Measurements from ENCODE around the gene AUH.

The AUH gene

GRCh38 chr9:91188719-91189590 lies 172.8 kb downstream of the AUH start:
- DNase-seq (ENCODE audit: low read depth): no peak

DNA sequence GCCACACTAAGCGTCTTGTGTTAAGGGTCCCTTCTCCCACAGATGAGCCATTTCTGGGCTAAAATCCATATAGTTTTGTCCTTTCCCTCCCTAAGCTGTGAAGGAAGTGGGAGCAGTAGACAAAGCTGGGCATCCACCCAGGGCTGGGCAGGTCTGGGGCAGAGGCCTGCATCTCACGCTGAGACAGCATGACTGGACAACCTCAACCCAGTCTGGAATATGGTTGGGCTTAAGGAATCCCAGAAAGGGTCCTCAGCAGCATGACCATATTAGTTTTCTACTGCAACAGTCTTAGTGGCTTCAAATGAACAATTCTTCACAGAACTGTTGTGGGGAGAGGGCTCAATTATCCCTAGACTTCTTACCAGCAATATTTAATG lies 173.8 kb downstream of the AUH start:
- DNase-seq (ENCODE audit: low read depth): no peak

DNA sequence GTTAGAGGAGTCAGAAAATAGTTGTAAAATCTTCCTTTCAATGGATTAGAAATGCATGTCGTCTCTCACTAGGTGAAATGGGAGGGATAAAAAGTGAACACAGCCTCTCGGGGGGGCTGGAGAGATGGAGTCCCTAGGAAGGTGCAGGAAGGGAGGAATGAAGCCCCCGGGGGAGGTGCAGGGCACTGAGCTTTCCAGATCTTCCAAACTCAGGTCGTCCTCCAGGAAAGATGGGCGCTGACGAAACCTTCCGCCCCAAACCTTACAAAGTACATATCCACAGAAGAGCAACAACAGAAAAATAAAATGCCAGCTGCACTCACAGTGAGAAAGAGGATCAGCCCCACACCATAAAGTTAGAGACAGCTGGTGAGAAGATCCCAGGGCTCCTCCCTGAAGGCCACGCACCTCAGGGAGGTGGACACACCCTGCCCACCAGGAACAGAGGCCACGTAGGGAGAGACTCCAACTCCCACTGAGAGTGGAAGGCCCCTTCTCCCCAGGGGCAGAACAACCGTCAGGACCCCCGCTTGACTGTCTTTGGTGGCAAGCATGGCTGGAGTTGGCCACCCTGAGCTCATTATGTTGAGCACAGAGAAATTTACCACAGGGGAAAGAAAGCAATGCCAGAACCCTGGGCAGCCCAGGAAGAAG lies 174.3 kb downstream of the AUH start:
- DNase-seq (ENCODE audit: low read depth): no peak

DNA sequence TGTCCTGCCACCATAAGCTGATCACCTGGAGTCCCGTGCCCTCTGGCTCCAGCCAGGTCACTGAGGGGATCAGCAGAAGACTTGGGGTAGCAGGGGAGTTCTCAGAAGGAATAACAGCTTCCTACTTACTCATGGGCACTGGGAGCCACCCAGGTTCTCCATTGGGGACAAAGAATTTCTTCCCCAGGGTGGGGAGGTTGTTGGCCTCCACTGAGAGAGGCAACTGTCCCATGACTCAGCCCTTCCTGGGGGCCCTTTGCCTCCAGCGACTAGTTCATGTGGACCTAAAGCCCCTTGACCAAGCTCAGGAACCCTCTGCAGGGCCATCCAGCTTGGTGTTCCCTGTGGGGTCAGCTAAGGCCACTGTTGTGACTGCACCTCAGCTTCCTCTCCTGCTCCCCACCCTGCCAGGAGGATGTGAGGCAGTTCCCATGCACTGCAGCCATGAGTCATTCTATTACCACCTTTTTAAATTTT lies 175.0 kb downstream of the AUH start:
- DNase-seq (ENCODE audit: low read depth): no peak

- DNase-seq (ENCODE audit: low read depth): no peak
Measured at GRCh38 chr9:91185193-91185886, 176.4 kb downstream of the AUH start.

DNA sequence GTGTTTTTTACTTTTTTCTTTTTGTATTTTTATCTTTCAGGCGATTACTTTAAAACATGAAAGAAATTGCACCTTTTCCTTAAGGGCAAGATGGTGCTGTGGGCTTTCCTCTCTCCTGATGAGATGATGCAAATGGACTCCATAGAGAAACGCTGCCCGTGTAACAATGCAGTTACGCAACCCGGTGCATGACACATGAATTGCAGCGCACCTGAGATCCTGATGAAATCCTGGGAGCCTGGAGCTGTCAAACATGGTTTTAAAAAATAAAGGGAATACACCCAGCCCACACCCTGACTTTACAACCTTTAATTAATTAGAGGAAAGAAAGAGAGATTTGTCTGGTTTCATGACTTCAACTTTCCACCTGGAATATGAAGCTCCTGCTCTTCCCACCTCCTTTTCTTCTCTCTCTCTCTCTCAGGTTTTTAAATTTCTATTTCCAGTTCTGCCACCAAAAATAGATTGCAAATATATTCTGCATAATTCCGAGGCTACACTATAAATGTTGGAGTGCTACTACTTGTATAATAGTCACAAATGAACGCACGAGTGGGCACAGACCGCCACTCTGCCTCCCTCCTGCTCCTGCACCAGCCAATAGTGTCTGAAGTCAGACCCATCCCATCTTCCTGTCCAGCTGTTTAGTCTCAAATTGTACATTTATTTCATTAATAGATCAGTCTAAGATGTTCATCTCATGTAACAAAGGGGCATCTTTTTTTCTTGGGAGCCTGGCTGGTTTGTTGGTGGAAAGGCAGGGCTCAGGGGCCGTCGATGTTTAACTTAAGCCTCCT lies 179.1 kb downstream of the AUH start:
- no peak for DNase-seq (ENCODE audit: low read depth)

- DNase-seq (ENCODE audit: low read depth): no peak
Measured at GRCh38 chr9:91181541-91181940, 180.2 kb downstream of the AUH start.

DNA sequence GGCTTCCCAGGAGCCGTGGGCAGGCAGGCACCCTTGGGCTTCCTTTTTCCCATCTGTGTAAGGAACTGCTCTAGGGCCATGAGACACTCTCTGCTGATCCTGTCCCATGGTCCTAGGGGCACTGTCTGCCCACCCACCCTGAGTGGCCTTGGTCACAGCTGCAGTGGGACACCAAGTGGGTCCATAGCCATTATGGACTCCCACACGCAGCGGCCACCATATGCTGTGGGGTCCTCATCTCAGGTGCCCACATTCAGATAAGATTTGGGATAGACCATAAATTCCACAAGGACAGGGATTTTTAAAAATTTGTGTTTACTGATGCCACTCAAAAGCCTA lies 180.8 kb downstream of the AUH start:
- no peak for DNase-seq (ENCODE audit: low read depth)

DNA sequence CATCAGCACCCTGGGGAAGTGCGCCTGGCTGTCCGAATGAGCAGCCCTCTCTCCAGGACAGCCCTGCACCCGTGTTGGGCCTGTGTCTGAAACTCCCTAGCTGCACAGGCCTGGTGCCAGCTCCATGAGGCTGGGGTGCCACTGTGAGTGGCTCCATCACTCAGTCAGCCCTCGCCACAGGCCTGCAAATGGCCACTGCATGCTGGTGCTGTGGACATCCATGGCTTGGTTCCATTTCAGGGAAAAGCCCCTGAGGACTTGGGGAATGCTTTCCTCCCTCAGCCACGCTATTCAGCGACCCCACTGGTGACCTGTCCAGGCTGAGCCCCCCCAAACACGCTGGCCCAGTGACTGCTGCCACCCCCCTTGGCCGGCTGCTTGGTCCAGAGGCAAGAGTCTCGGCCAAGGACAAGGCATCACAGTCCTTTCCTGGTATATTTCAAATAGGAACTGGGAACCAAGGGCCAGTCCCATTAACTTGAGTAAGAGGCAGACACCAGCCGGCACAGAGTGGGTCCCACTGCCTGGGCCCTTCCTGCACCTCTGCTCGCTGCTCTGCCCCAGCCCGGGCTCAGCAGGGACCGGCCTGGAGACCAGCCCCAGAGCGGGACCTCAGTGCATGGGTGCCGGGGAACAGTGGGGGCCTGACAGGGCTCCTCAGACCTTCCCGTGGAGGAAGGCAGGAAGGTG lies 181.3 kb downstream of the AUH start:
- DNase-seq (ENCODE audit: low read depth): no peak

DNA sequence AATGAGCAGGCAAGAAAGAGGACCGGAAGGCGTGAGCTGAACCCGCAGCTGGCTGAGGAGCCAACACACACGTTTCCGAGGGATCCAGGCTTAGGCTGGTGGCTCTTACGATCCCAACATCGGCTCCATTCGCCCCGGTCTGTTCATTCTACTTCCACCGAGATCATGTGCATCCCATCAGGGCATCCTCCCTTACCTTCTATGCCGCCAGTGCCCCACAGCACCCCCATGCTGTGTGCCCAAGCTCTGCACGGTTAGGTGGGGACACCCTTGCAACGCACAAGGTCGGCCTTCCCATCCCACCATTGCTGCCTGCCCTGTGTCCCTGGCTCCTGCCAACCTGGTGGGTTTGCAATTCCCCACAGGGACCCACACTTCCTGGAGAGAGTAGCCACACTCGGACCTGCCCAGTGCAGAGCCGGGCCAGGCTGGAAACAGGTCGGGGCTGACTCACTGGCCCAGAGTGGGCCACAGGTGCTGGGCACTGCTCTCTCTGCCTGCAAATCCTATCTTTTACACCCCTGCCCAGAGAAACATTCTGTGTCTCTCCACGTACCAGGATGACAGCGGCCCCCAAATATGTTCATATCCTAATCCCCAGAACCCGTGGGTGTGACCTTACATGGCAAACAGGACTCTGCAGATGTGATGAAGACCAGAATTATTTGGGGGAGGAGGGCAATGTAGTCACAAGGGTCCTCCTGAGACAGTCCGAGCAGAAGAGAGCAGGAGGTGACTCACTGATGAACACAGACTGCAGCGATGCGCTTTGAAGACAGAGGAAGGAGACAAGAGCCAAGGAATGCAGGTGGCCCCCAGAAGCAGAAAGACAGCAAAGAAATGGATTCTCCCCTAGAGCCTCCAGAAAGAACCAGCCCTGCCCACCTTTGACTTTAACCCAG lies 182.2 kb downstream of the AUH start:
- DNase-seq (ENCODE audit: low read depth): no peak

DNA sequence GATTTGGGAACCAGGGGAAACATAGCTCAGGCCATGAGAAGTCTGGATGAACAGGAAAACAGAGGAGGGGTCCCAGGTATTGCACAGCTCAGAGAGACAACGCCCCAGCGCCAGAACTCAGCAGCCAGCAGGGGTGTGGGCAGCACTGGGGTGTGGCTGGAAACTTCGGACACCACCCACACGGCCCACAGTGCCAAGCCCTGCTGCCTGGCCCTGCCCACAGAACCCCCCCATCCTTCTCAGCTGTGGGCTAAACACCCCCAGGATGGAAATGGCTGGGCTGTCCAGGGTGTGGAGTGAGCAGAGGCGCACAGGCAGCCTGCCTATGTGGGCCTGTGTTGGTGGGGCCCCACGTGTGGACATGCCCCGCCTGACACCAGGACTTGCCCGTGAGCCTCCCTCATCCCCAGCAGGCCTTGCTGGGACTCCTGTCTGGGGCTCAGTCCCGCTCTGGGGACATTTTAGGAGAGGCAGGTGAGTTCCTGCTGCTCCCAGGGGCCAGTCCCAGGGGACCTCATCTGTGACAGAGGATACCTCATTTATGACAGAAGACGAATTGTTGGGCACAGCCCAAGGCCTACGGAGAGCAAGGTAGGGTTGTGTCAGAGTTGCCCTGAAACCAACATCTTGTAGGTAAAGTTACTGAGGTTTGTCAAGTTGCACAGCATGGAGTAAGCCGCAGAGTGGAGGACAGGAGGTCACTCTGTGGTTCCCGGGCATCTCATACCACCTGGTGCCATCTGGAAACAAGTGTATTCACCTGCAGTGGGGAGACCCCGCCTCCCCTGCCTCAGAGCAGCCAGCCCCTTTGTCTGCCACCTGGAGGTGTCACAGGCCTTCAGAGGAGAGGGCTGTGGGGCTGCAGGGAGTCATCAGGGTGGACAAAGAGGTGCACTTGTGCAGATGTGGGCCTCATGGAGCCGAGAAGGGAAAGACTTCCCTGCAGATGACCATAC lies 183.2 kb downstream of the AUH start:
- DNase-seq (ENCODE audit: low read depth): no peak

- no peak for DNase-seq (ENCODE audit: low read depth)
Measured at GRCh38 chr9:91177661-91178280, 183.9 kb downstream of the AUH start.

DNA sequence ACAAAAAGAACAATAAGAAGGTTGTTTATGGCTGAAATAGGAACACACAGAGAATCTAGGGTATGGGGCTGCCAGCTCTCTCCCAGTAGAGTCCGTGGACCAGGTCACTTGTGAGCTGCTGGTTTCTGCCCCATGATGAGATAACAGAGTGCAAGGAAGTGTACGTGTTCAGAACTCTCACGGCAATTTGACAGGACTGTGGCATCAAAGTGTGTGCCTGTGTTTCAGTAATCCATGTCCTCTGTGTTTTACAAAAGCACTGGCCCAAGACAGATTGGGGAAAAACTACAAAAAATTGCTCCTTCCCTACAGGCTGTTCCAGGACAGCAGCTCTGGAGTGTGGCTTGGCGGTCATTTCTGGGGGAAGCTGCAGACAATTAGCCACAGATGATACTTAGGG lies 184.6 kb downstream of the AUH start:
- no peak for DNase-seq (ENCODE audit: low read depth)

GRCh38 chr9:91176426-91176825 lies 185.3 kb downstream of the AUH start:
- no peak for DNase-seq (ENCODE audit: low read depth)

DNA sequence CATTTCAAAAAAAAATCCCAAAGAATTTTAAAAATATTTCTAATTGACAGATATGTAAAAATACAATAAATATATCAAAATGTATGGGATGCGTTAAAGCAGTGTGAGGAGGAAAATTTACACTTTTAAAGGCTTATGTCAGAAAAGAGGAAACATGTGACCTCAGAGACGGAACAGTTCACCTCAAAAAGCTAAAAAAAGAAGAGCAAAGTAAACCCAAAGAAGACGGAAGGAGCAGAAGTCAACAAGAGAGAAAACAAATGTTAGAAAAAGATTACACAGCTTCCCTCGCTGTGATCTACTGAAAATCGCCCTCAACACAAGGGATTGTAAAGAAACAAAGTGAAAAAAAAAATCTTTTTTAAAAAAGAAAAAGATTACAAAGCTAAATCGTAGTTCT lies 186.9 kb downstream of the AUH start:
- DNase-seq (ENCODE audit: low read depth): no peak

DNA sequence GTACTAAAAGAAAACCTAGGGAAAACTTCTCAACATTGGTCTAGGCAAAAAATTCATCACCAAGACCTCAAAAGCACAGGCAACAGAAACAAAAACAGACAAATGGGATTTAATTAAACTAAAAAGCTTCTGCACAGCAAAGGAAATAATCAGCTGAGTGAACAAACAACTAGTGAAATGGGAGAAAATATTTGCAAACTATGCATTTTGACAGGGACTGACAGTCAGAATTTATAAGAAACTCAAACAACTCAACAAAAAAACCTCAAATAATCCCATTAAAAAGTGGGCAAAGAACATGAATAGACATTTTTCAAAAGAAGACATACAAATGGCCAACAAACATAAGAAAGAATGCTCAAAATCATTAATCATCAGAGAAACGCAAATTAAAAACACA lies 189.4 kb downstream of the AUH start:
- no peak for DNase-seq (ENCODE audit: low read depth)

- no peak for DNase-seq (ENCODE audit: low read depth)
Measured at GRCh38 chr9:91170951-91171350, 190.8 kb downstream of the AUH start.

DNA sequence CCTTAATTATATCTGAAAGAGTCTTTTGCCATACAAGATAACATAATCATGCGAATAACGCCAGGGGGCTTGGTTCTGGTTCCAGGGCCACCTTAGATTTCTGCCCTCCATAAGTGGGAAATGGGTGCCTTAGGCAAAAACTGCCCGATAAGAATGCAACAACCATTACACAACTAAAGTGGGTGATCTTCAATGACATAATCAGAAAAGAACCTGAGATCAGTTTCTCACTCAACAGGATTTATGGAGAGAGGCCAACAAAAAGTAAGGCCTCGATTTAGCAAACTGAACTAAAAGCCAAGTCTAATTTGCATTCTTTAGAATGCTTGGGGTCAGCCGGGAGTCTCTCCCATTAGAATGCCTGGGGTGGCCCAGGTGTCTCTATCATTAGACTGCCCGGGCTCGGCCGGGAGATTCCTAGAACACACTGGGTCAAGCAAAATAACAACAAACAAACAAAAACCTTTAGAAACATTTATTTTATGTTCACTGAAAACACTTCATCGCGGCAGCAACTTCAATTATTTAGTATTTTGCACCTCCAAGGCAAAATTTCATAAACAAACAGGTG lies 194.8 kb downstream of the AUH start:
- peak; percentile 36 for DNase-seq (ENCODE audit: low read depth)
